EH (cell line): ENCODE data around the gene UNC45B.
"Not testable (repeated sequence)": the region's sequence is repeated elsewhere in the genome, so short reads cannot be mapped to it uniquely, and the experiment has no call there.

Experiments
- DNase-seq: peaks from one replicate; pipeline ENCODE4 v3.0.0-alpha.2; 2015; ENCODE audit warnings: low read depth

The UNC45B gene, protein sequence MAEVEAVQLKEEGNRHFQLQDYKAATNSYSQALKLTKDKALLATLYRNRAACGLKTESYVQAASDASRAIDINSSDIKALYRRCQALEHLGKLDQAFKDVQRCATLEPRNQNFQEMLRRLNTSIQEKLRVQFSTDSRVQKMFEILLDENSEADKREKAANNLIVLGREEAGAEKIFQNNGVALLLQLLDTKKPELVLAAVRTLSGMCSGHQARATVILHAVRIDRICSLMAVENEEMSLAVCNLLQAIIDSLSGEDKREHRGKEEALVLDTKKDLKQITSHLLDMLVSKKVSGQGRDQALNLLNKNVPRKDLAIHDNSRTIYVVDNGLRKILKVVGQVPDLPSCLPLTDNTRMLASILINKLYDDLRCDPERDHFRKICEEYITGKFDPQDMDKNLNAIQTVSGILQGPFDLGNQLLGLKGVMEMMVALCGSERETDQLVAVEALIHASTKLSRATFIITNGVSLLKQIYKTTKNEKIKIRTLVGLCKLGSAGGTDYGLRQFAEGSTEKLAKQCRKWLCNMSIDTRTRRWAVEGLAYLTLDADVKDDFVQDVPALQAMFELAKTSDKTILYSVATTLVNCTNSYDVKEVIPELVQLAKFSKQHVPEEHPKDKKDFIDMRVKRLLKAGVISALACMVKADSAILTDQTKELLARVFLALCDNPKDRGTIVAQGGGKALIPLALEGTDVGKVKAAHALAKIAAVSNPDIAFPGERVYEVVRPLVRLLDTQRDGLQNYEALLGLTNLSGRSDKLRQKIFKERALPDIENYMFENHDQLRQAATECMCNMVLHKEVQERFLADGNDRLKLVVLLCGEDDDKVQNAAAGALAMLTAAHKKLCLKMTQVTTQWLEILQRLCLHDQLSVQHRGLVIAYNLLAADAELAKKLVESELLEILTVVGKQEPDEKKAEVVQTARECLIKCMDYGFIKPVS

DNA sequence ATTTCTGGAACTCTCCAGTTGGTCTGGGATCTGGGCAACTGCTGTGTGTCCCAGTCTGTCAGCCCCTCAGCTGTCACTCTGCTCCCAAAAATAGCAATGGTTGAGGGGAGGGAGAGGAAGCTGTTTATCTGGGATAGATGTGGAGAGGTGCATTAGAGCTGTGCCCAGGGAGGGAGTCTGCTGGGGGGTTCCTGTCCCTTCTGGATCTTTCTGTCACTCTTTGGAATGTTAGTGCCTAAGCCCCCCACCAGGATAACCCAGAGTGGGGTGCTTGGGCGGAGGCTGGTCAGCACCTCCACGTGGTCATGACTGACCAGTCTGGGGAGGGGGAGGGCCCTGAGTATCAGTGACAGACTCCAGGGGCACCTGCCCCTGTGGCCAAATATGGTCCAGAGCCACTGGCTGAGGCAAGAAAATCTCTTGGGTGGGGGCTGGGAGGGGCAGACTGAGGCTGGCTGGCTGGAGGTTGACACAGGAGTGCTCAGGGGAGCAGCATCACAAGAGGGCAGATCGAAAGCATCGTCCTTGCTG is at the start of gene UNC45B:
Gene UNC45B, plus strand, starts transcription at position 443 of the 531 bp plus-strand sequence. CDS start 447 bp downstream, outside the sequence.
- no peak for DNase-seq

DNA sequence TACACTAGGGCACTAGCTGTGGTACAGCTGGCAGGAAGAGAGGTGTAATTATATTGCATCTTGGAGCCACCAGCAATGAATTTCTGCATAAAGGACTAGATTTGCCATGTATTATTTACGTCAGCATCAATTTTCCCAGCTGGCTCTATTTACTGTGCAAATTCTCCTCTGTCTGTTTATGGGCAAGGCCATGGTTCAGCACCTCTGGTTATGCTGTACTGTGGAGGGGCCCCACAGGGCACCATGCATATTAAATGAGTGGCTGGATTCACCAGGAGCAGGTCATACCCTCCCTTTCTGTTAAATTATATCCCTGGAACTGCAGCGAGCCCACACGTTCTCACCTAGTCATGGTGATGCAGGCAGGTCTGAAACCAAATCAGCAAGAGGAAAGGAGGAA is 47.7 kb upstream of the UNC45B start:
- no peak for DNase-seq

DNA sequence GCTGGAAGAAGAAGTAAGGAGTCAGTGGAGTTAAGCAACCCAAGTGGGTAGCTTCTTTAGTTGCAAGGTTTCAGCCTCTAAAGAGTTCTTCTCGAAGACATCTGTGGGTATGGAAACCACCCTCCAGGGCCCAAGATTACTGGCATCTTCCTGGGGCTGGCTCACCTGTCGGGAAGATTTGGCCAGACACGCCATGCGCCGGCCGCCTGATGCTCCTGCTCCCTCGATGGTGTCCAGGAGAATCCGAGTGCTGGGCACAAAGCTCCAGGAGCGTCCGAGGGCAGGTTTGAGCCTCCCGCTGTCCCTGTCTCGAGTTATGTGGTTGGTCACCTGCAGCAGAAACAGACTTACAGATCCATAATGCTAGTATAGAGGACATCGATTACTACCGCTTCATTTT is 46.6 kb upstream of the UNC45B start:
- DNase-seq: no peak

DNA sequence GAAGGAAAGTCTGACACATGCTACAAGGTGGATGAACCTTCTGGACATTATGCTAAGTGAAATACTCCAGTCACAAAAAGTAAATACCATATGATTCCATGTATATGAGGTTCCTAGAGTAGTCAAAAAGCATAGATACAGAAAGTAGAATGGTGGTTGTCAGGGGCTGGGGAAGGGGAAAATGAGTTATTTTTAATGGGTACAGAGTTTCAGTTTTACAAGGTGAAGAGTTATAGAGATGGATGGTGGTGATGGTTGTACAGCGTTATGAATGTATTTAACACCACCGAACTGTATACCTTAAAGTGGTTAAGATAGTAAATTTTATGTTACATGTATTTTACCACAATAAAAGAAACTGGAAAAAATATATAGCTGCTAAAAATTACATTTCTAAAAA is 45.9 kb upstream of the UNC45B start:
- no peak for DNase-seq

DNA sequence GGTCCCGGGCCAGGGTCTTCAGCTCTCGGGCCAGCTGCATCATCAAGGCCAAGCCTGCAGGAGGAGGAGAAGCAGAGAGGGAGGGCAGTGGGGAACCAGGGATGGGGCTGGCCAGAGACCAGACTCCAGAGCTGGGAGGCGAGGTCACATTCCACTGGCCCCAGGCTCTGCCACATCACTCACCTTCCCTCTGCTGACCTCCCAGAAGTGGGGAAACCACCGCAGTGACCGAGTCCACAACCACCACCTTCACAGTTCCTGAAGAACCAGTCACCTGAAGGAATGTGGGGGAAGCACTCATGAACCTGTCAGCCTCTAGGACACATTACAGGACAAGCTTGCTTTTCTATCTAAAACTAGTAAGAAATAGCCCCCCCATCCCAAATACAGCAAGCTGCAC is 44.3 kb upstream of the UNC45B start:
- no peak for DNase-seq

DNA sequence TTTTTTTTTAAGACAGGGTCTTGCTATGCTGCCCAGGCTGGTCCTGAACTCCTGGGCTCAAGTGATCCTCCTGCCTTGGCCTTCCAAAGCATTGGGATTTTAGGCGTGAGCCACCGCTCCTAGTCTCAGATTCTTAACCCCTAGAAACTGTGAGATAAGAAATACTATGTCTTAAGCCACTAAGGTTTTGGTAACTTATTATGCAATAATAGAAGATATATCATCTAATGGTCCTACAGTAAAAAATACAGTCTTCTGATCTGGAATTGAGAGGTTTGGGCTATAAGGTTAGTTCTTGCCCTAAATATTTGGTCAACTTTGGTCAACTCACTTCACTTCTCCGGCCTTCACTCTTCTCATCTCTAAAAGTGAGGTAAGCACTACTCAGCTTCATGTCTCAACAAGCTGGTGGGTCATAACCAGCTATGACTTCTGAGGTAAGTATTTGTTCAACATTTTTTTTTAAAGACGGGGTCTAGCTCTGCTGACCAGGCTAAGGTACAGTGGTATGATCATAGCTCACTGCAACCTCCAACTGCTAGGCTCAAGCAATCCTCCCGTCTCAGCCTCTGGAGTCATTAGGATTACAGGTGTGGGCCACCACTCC is 42.7 kb upstream of the UNC45B start:
- DNase-seq: no peak

DNA sequence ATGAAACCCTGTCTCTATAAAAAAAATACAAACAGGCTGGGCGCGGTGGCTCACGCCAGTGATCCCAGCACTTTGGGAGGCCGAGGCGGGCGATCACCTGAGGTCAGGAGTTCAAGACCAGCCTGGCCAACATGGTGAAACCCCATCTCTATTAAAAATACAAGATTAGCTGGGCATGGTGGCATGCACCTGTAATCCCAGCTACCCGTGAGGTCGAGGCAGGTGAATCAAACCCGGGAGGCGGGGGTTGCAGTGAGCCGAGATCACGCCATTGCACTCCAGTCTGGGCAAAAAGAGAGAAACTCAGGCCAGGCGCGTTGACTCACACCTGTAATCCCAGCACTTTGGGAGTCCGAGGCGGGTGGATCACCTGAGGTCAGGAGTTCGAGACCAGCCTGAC is 36.8 kb upstream of the UNC45B start:
- not testable (repeated sequence) for DNase-seq

DNA sequence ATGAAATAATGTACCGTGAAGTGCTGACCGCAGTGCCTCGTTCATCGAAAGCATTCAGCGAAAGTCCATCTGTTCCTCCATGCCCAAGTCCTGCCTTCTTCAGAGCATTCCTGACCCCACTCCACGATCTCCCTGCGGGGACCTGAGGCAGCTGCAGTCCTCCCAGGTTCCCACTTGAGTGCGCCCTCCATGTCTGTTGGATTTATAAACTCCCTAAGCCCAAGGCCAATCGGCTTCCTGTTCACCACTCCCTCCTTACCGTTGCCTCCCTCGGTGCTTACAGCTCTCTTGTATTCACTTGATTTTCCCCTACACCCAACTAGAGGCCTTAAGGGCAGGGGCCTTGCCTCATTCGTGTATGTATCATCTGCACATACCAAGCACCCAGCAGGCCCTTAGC is 30.8 kb upstream of the UNC45B start:
- no peak for DNase-seq

DNA sequence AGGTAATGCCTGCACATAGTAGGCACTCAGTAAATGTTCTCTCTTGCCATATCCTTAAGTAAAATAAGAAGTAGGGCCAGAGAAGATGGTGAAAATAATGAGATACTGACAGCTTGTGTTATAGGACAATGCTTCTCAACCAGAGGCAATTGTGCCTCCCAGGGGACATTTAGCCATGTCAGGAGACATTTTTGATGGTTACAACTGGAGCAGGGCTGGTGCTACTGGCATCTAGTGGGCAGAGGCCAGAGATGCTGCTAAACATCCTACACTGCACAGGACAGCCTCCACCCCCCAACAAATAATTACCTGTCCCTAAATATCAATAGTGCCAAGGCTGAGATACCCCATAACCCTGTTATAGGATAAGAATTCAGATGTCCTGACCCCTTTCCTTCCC is 29.6 kb upstream of the UNC45B start:
- DNase-seq: peak; percentile 50

DNA sequence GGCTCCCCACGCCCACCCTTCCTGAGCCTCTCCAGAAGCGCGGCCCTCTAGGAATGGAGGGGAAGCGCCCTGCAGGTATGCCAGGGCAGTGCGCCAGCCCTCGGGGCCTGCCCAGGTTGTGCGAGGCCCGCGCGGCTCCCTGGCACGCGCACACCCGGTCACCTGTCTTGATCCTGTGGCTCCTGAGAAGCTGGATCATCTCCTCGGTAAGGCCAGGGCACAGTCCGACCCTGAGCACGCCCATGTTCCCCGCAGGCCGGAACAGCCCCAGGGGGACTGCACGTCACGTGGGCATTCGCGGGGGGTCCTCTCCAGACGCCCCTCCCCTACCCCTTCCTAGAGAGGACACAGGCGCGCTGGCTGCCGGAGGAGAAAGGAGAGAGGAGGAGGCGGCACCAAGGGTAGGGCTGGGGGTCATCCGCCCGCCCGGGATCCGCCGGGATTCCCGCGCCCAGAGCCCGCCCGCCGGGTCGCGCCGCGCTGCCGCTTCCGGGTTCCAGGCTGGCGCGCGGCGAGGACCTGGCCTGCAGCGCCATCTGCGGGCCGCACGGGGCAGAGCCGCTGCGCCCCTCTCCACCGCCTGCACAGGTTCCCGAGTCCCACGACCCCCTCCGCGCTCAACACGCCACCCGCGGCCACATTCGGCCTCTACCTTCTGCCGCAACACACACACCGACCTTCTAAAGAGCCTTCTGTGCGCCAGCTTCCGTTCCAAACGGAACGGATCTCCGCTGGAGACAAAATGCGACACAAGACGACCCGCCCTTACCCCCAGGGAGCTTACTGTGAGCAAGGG is 28.0 kb upstream of the UNC45B start, which contains the start of gene RAD51D:
Gene RAD51D, minus strand, starts transcription at position 491 of the 796 bp plus-strand sequence. Its CDS starts 247 bp downstream, at position 244.
- peak; percentile 73 for DNase-seq

DNA sequence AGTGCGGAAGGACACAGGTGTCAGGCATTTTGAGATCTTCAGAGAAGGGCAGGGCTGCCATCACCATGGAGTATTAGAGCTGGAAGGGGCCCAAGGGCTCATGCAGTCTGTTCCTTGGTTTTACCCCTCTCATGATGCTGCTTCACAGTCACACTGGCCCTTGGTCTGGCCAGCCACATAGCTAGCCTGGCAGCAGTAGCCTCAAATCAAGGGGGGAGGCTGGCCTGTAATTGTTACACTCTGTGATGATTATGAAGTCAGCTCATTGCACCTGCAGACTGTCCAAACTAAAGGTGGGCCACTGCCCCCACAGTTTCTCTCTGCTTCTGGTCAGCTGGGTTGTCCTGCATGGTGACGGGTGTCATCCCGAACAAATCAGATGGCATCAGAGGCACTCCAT is 26.3 kb upstream of the UNC45B start, which contains the start of gene FNDC8:
Gene FNDC8, plus strand, starts transcription at position 301 of the 400 bp plus-strand sequence. Its CDS starts 79 bp downstream, at position 380.
- DNase-seq: no peak

DNA sequence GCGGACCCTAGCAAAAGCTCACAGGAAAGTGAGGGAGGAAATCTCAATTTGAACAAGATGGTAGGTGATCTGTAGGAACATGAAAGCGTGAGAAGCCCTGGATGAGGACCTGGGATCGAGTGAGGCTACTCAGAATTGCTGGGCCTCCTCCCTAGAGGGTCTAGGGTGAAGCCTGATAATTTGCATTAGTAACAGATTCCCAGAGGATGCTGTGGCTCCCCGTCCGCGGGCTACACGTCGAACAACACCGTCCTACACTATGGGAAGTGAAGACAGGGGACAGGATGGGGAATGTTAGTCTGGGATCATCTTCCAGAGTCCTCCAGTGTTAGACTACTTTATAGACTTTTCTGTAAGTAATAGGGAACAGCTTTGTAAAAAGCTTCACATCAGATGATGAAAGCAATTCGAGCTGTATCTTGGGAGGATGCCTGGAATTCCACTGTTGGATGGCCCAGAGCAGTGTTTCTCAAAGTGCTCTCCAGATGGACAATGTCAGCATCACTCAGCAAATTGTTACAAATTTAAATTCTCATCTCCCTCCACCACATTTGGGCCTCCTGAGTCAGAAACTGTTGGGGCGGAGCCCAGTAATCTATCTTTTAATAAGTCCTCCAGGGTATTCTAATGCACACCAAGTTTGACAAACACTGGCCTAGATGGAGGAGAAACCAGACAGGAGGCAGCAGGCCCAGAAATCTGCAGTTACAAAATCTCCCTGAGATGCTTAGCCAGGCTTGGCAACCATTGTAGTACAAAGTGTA is 19.7 kb upstream of the UNC45B start:
- peak; percentile 79 for DNase-seq

DNA sequence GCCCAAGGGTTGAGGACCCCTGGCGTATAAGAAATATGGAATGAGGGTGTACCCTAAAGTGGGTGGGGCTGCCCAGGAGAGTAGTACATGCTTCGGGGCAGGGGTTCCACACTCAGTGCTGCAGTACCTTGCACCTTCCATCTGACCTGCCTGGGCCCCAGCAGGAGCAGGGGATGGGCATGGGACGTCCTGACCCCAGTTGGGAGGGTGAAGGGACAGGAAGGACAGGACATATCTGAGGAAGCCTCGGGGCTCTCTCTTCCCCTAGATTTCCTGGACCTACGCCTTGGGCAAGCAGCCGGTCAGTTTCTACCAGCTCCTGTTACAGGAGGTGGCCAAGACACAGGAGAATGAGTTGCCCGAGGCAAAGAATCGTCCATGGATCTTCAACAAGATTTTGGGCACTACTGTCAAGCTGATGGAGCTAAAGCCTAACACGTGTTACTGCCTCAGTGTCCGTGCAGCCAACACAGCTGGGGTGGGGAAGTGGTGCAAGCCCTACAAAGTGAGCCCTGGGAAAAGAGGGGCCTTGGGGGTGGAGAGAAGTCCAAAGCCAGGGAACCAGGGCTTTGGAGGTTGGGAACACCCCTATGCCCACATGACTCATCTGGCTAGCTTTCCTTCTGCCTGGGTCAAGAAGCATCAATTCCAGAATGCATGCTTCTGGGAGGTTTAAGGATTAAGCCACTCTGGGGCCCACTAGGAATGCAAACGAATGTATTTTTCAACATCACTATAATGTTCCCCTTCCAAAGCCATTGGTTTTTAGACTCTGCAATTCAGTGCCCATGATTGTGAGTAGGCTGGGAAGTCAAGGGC is 18.3 kb upstream of the UNC45B start:
- DNase-seq: peak; percentile 24

DNA sequence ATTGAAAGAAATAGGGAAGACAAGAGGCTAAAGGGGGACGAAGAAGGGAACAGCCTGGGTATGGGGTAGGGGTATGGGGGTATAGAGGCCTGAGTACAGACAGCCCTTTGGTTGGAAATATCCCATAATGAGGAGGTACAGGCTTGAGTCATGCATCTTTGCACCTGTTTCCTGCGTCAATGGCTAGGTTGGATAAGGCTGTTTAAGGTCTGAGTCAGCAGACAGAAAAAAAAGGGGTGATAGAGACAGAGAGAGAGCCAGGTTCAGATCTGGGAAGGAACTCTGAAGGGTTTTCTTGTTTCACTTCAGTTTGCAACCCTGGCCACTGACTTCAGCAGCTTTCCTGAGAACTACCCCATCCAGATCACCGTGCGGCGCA is 17.7 kb upstream of the UNC45B start:
- no peak for DNase-seq

DNA sequence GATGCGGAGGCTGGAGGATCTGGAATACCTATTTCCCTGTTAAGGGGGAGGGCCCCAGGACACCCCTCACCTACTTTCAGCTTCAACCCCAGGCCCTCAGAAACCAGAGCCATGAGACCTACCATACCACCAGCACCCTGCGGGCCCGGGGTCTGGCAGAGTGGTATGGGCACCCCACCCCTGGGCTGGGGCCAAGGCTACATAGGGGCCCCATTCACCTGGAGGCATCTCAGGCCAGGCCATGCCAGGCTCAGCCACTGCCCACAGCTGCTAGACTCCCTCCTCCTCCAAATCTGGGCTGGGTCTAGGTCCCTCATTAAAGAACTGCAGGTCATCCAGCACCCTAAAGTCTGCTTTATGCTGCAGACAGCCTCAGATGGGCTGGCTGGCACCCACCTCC is 17.2 kb upstream of the UNC45B start:
- DNase-seq: no peak

DNA sequence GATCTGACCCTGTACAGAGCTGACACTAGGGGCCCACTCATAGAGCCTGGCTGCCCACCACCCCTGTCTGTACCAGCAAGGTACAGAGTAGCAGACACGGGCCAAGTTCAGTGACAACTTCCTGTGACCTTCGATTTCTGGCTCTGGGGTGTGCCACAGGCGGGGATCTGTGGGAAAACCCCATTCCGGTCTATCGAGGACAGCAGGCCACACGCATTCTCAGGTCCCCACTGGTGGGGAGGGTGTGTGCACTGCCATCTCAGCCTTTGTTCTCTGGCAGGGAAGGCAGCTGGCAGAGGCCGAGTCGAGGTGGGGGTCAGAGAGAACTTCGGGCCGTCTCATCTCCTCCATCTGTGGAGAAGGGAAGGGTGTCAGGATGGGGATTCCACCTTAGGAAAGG is 15.5 kb upstream of the UNC45B start:
- no peak for DNase-seq

DNA sequence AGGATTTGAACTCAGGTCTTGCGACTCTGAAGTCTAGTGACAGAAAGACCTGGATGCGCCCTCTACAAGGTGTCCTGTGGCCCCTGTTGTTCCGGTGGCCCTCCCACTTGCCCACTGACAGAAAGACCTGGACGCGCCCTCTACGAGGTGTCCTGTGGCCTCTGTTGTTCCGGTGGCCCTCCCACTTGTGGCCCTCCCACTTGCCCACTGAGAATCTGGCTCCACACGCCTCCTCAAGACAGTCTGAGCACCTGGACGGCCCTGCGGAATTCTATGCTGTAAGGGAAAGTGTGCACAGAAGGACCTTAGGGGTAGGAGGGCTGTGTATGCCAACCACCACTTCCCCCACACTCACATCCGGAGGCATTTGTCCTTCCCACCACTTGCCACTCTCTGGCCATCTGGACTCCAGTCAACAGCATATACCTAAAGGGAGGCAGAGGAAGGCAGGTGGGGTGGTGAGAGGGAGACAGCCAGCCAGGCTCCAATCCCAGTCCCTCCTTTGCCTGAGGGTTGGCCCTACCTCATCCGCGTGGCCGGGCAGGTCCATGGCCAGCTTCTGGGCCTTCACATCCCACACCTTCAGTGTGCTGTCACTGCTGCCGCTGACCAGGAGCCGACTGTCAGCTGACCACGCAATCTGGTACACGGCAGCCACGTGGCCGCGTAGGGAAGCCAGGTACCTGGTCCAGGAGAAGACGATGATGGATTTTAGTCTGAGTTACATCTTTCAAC is 14.6 kb upstream of the UNC45B start:
- DNase-seq: no peak

DNA sequence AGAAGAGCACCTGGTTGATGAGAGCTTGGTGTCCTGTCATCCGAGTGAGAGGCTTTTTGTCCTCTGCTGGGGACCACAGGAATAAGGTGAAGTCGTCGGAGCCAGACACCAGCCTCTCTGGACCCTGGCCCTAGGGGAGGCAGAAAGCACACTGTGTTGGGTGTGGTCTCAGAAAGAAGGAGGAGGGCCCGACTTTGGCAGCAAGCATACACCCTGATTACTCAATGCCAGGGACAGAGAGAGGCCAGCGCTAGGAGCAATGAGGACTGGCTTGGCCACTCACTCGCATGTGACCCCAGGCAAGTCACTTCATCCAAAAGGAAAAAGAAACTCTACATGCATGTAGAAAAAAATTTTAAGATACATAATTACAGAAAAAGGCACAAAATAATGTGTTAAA is 12.3 kb upstream of the UNC45B start:
- DNase-seq: no peak

DNA sequence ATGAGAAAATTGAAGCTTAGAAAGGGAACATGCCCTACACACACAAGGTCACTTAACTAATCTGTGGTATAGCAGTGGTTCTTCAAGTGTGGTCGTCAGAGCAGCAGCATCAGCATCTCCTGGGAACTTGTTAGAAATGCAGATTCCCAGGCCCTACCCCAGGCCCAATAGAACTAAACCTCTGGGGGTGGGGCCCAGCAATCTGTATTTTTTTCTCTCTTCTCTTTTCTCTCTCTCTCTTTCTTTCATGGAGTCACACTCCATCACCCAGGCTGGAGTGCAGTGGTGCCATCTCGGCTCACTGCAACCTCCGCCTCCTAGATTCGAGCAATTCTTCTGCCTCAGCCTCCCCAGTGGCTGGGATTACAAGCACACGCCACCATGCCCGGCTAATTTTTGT is 9.4 kb upstream of the UNC45B start:
- no peak for DNase-seq
